HepG2 (cell line): Measurements from ENCODE around the gene MCOLN1. TPM values are rescaled to one million over a fixed set of nuclear protein-coding genes. Genes with fewer than 3 reads are reported as not detected.
A peak's percentile ranks its signal among the peaks of the same experiment; 100 is the strongest.

ENCODE experiments used
- CSRNP2 ChIP-seq: sonication (generic); formaldehyde crosslinking; conservative IDR thresholded peaks from 2 replicates; pipeline ENCODE4 v1.8.0; 2022; ENCODE audit warnings: low read depth, missing genetic modification reagents
- FOXK2 ChIP-seq: fragments of 450-650 bp; IDR thresholded peaks from 2 replicates; pipeline ENCODE4 v1.6.1; 2016
- FOXP1 ChIP-seq, 2 experiments: fragments of 450-650 bp in 1 of 2; IDR thresholded peaks; 2 replicates each; pipeline ENCODE4 v1.6.1; 2017 to 2018; ENCODE audit warnings: antibody characterized with exemption in 1 of 2
- GABPB1 ChIP-seq: IDR thresholded peaks from 2 replicates; pipeline ENCODE4 v1.6.1; 2016; ENCODE audit warnings: mild to moderate bottlenecking, missing genetic modification reagents, moderate library complexity, missing compliant biosample characterization
- HCFC1 ChIP-seq: fragments of 150-350 bp; IDR thresholded peaks from 2 replicates; pipeline ENCODE4 v1.6.1; 2014; ENCODE audit warnings: low read depth, low read length
- MBNL3 ChIP-seq: fragments of 250-450 bp; sonication (Bioruptor Pico); conservative IDR thresholded peaks from 2 replicates; pipeline ENCODE4 v1.8.0; 2022; ENCODE audit warnings: mild to moderate bottlenecking, inconsistent platforms
- NR0B2 ChIP-seq: sonication (generic); formaldehyde crosslinking; IDR thresholded peaks from 2 replicates; pipeline ENCODE4 v1.4.0; 2020; ENCODE audit warnings: mild to moderate bottlenecking, missing genetic modification reagents
- PAWR ChIP-seq: sonication (generic); formaldehyde crosslinking; IDR thresholded peaks from 2 replicates; pipeline ENCODE4 v1.4.0; 2020; ENCODE audit warnings: missing genetic modification reagents, mild to moderate bottlenecking, borderline replicate concordance
- POLR2AphosphoS5 ChIP-seq: IDR thresholded peaks from 2 replicates; pipeline ENCODE4 v1.6.1; 2012; ENCODE audit warnings: low read depth, low read length
- RCOR2 ChIP-seq: IDR thresholded peaks from 2 replicates; pipeline ENCODE4 v1.6.1; 2016; ENCODE audit warnings: missing biosample characterization, missing genetic modification reagents
- SALL1 ChIP-seq: sonication (generic); formaldehyde crosslinking; IDR thresholded peaks from 2 replicates; pipeline ENCODE4 v1.8.0; 2022; ENCODE audit warnings: mild to moderate bottlenecking, missing genetic modification reagents
- SOX6 ChIP-seq, 2 experiments: fragments of 450-650 bp in 1 of 2; sonication (generic) in 1 of 2; formaldehyde crosslinking in 1 of 2; IDR thresholded peaks; 2 replicates each; pipeline versions ENCODE4 v1.4.0 to v1.6.1; 2017 to 2020; ENCODE audit warnings: antibody characterized with exemption in 1 of 2, mild to moderate bottlenecking in 1 of 2, missing genetic modification reagents in 1 of 2
- ZBTB38 ChIP-seq: sonication (generic); formaldehyde crosslinking; IDR thresholded peaks from 2 replicates; pipeline ENCODE4 v1.5.1; 2020; ENCODE audit warnings: mild to moderate bottlenecking, missing genetic modification reagents
- ZNF263 ChIP-seq: sonication (generic); formaldehyde crosslinking; IDR thresholded peaks from 2 replicates; pipeline ENCODE4 v1.4.0; 2020; ENCODE audit warnings: missing genetic modification reagents
- ZNF383 ChIP-seq: sonication (generic); formaldehyde crosslinking; IDR thresholded peaks from 2 replicates; pipeline ENCODE4 v1.4.0; 2020; ENCODE audit warnings: missing genetic modification reagents, mild to moderate bottlenecking, borderline replicate concordance
- ZNF629 ChIP-seq: sonication (generic); formaldehyde crosslinking; conservative IDR thresholded peaks from 2 replicates; pipeline ENCODE4 v1.5.0; 2020; ENCODE audit warnings: missing genetic modification reagents
- polyA plus RNA-seq, 8 experiments: library from polyadenylated mRNA; depleted of rRNA in 3 of 8; stranded (reverse) in 7 of 8; unstranded in 1 of 8; fragments of >200 nt; fragmentation: Illumina TruSeq in 4 of 8; extraction: Trizol in 4 of 8; gene quantifications; 2 replicates each; pipeline versions ENCODE4 v1.2.1 to v1.2.3, GENCODE V29; 2011 to 2016; ENCODE audit warnings: low read depth in 4 of 8, missing spikeins in 1 of 8, mixed read lengths in 1 of 8; ENCODE audit not compliant: insufficient read depth in 1 of 8
- total RNA-seq, 5 experiments: library from RNA; depleted of rRNA; stranded (reverse); fragments of >200 nt; fragmentation: Illumina TruSeq; extraction: Trizol; gene quantifications; 2 replicates each; pipeline ENCODE4 v1.2.3, GENCODE V29; 2016; ENCODE audit warnings: low read depth in 1 of 5
- TF ChIP-seq, protein P1 (sequence below): sonication (generic); formaldehyde crosslinking; IDR thresholded peaks from one replicate; pipeline ENCODE4 v1.5.1; 2020; ENCODE audit warnings: mild to moderate bottlenecking, missing genetic modification reagents; ENCODE audit errors: not compliant biosample characterization
- TF ChIP-seq, protein P2 (sequence below): sonication (generic); formaldehyde crosslinking; IDR thresholded peaks from 2 replicates; pipeline ENCODE4 v1.4.0; 2020; ENCODE audit warnings: missing genetic modification reagents; ENCODE audit errors: not compliant biosample characterization
- TF ChIP-seq, protein P3 (sequence below): sonication (generic); formaldehyde crosslinking; IDR thresholded peaks from 2 replicates; pipeline ENCODE4 v1.8.0; 2022; ENCODE audit warnings: missing genetic modification reagents, low read depth, mild to moderate bottlenecking, borderline replicate concordance

The MCOLN1 gene
- total and polyA plus RNA-seq, 2 of the 13 experiments (the other 11 are each of a cell fraction or from before 2014, with no cell fraction given), result 3.4 to 15.7 TPM

DNA sequence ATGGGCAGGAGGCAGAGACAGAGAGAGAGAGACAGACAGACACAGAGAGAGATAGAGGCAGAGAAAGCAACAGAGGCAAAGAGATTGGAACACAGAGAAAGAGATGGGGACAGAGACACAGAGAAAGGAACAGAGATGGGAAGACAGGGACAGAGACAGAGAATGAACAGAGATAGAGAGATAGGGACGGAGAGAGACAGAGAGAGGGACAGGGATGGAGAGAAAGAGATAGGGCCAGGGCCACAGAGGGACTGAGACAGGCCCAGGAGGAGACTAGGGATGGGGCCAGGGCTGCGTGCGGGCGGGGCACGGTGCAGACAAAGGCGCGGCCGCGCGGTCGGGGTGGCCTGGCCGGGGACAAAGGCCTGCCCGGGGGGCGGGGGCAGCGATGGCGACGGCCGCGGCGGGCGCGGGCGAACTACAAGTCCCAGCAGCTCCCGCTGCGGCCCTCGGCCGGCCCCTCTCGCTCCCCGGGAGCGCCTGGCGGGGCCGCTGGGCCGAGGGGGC is 6.7 kb upstream of the MCOLN1 start, which contains the start of gene ZNF358 (continued):
- TF ChIP-seq, protein P1, sequence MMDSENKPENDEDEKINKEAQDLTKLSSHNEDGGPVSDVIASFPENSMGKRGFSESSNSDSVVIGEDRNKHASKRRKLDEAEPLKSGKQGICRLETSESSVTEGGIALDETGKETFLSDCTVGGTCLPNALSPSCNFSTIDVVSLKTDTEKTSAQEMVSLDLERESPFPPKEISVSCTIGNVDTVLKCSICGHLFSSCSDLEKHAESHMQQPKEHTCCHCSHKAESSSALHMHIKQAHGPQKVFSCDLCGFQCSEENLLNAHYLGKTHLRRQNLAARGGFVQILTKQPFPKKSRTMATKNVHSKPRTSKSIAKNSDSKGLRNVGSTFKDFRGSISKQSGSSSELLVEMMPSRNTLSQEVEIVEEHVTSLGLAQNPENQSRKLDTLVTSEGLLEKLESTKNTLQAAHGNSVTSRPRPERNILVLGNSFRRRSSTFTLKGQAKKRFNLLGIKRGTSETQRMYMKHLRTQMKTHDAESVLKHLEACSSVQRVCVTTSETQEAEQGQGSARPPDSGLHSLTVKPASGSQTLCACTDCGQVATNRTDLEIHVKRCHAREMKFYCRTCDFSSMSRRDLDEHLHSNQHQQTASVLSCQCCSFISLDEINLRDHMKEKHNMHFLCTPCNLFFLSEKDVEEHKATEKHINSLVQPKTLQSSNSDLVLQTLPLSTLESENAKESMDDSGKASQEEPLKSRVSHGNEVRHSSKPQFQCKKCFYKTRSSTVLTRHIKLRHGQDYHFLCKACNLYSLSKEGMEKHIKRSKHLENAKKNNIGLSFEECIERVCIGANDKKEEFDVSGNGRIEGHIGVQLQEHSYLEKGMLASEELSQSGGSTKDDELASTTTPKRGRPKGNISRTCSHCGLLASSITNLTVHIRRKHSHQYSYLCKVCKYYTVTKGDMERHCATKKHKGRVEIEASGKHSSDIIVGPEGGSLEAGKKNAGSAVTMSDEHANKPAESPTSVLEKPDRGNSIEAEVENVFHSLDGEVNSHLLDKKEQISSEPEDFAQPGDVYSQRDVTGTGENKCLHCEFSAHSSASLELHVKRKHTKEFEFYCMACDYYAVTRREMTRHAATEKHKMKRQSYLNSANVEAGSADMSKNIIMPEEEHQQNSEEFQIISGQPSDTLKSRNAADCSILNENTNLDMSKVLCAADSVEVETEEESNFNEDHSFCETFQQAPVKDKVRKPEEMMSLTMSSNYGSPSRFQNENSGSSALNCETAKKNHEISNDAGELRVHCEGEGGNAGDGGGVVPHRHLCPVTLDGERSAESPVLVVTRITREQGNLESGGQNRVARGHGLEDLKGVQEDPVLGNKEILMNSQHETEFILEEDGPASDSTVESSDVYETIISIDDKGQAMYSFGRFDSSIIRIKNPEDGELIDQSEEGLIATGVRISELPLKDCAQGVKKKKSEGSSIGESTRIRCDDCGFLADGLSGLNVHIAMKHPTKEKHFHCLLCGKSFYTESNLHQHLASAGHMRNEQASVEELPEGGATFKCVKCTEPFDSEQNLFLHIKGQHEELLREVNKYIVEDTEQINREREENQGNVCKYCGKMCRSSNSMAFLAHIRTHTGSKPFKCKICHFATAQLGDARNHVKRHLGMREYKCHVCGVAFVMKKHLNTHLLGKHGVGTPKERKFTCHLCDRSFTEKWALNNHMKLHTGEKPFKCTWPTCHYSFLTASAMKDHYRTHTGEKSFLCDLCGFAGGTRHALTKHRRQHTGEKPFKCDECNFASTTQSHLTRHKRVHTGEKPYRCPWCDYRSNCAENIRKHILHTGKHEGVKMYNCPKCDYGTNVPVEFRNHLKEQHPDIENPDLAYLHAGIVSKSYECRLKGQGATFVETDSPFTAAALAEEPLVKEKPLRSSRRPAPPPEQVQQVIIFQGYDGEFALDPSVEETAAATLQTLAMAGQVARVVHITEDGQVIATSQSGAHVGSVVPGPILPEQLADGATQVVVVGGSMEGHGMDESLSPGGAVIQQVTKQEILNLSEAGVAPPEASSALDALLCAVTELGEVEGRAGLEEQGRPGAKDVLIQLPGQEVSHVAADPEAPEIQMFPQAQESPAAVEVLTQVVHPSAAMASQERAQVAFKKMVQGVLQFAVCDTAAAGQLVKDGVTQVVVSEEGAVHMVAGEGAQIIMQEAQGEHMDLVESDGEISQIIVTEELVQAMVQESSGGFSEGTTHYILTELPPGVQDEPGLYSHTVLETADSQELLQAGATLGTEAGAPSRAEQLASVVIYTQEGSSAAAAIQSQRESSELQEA (CRISPR knock-in tag), result no peak
- no peak for TF ChIP-seq SALL1
- TF ChIP-seq RCOR2, result no peak
- 0 out of 2 replicates have a peak, but pooled peaks have one; percentile 13 for TF ChIP-seq FOXK2
- TF ChIP-seq, protein P2, sequence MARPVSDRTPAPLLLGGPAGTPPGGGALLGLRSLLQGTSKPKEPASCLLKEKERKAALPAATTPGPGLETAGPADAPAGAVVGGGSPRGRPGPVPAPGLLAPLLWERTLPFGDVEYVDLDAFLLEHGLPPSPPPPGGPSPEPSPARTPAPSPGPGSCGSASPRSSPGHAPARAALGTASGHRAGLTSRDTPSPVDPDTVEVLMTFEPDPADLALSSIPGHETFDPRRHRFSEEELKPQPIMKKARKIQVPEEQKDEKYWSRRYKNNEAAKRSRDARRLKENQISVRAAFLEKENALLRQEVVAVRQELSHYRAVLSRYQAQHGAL, result no peak
- no peak for TF ChIP-seq ZBTB38 (CRISPR knock-in tag)
- TF ChIP-seq FOXP1 (IDR thresholded peaks at IDR 0.05), result no peak
- no peak for TF ChIP-seq FOXP1 (CRISPR knock-in tag; IDR thresholded peaks at IDR 0.05)
- TF ChIP-seq POLR2AphosphoS5, result peak; percentile 25; the same call in 1 of the 2 replicates
- no peak for TF ChIP-seq ZNF629 (CRISPR knock-in tag)
- peak; percentile 83 for TF ChIP-seq HCFC1
- no peak for TF ChIP-seq SOX6 (IDR thresholded peaks at IDR 0.05)
- TF ChIP-seq SOX6 (CRISPR knock-in tag; IDR thresholded peaks at IDR 0.05), result peak; percentile 52; the same call in 1 of the 2 replicates
- TF ChIP-seq GABPB1 (CRISPR knock-in tag), result peak; percentile 68
- TF ChIP-seq NR0B2 (CRISPR knock-in tag), result no peak
- TF ChIP-seq, protein P3, sequence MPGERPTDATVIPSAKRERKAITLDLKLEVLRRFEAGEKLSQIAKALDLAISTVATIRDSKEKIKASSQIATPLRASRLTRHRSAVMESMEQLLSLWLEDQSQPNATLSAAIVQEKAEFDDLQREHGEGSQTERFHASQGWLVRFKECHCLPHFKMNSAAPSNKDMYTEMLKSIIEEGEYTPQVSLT (CRISPR knock-in tag), result no peak
- TF ChIP-seq PAWR (CRISPR knock-in tag), result no peak
- TF ChIP-seq MBNL3 (CRISPR knock-in tag), result no peak
- TF ChIP-seq ZNF383 (CRISPR knock-in tag), result no peak
- no peak for TF ChIP-seq ZNF263
- TF ChIP-seq CSRNP2, result no peak
